ENCODE results near the gene PLCL2. TPM values are rescaled to one million over a fixed set of nuclear protein-coding genes. Genes with fewer than 3 reads are reported as not detected.

Gene PLCL2
- total and polyA plus RNA-seq, 4 donors: 1.5 to 16.5 (median 9.4) TPM

DNA sequence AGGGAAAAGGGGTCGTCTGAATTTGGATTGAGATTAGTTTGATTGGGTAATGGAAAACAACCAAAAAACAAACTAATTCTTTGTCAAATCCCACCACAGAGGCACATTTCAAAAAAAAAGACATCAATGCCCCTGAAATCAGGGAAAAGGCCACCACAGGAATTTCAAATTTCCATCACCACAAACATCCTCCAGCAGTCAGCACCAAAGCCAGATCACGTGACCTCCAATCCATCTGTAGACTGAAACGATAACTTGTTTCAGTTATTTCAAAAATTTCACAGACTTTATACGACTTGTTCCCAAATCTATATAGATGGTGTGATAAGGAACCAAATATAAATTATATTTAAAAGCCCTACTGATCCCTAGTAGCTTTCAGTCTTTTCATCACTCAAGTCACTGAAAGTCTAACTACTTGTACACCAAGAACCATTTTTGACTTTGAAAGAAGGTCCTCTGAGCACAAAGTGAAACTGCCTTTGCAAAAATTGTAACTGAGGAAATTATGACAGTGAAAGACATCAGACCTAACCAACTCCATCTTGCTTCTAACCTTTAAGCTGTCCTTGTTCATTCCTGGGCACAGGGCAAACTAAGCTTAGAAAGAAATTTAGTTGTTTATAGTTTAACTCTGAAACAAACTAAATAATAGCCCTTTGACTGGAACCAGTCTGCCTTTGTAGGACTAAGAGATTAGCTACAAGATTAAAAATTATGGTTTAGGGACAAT lies 48.1 kb upstream of the PLCL2 start:
- no peak for TF ChIP-seq EGR1 (IDR thresholded peaks at IDR 0.05; ENCODE audit: low read depth in 2 of 2)
- no peak for TF ChIP-seq HNF4G (IDR thresholded peaks at IDR 0.05)
- TF ChIP-seq TAF1 (conservative IDR thresholded peaks at IDR 0.05): no peak
- no peak for TF ChIP-seq RXRA (IDR thresholded peaks at IDR 0.05)
- no peak for TF ChIP-seq REST (IDR thresholded peaks at IDR 0.05)
- TF ChIP-seq ZBTB33 (IDR thresholded peaks at IDR 0.05): no peak
- no peak for TF ChIP-seq JUND (IDR thresholded peaks at IDR 0.05)
- TF ChIP-seq YY1 (IDR thresholded peaks at IDR 0.05): no peak
- TF ChIP-seq, protein P1, sequence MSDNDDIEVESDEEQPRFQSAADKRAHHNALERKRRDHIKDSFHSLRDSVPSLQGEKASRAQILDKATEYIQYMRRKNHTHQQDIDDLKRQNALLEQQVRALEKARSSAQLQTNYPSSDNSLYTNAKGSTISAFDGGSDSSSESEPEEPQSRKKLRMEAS (IDR thresholded peaks at IDR 0.05): no peak
- no peak for TF ChIP-seq GABPA (IDR thresholded peaks at IDR 0.05 in 1 of 2, conservative IDR thresholded peaks at IDR 0.05 in 1 of 2)
- no peak for TF ChIP-seq CTCF (IDR thresholded peaks at IDR 0.05; ENCODE audit: low read depth, low read length, missing input control)
- TF ChIP-seq SP1 (IDR thresholded peaks at IDR 0.05): no peak
- no peak for TF ChIP-seq RAD21 (IDR thresholded peaks at IDR 0.05)
- no peak for TF ChIP-seq HNF4A (conservative IDR thresholded peaks at IDR 0.05)
- TF ChIP-seq ATF3 (IDR thresholded peaks at IDR 0.05): no peak
- TF ChIP-seq NR2F2 (IDR thresholded peaks at IDR 0.05): no peak
- no peak overlapping the region for H3K9ac ChIP-seq (ENCODE audit: low read depth in 1 of 2, low read length in 2 of 2)
- no peaks in the 10 kb centered on the region for H3K9me3 ChIP-seq (ENCODE audit: control insufficient read depth in 4 of 4, low read length in 3 of 4)
- H3K27ac ChIP-seq (ENCODE audit: low read depth in 1 of 2, low read length in 2 of 2): no peak overlapping the region
- no peak overlapping the region for H3K4me3 ChIP-seq (ENCODE audit: low read depth in 1 of 3, low read length in 3 of 3)
- no peak for DNase-seq (ENCODE audit: low spot score)
- no peaks in the 10 kb centered on the region for H3K36me3 ChIP-seq (ENCODE audit: control insufficient read depth in 4 of 4, insufficient read depth in 3 of 4, low read depth in 1 of 4, low read length in 3 of 4)
- peaks cover 6 to 40% (median 19%) of the 10 kb centered on the region in 4 donors for H3K4me1 ChIP-seq (ENCODE audit: control insufficient read depth in 4 of 4, insufficient read depth in 4 of 4, low read length in 3 of 4)
- 90% methylated on average over 4 of the region's 4 CpGs for WGBS
- H3K27me3 ChIP-seq (ENCODE audit: control insufficient read depth in 4 of 4, insufficient read depth in 4 of 4, low read length in 3 of 4): no peaks in the 10 kb centered on the region
